ACHN (cell line): ENCODE data around the gene F2.

ENCODE experiments used
- DNase-seq: peaks from one replicate; pipeline ENCODE4 v3.0.0-alpha.2; 2015
- in situ Hi-C: cut with HindIII; loops from 2 replicates; pipeline ENCODE4 v1.10.0; 2017; ENCODE audit warnings: low sequenced_read_pairs, low pct_ligation_motif_present, low pct_unique_long_range_greater_than_20kb

F2 gene

DNA sequence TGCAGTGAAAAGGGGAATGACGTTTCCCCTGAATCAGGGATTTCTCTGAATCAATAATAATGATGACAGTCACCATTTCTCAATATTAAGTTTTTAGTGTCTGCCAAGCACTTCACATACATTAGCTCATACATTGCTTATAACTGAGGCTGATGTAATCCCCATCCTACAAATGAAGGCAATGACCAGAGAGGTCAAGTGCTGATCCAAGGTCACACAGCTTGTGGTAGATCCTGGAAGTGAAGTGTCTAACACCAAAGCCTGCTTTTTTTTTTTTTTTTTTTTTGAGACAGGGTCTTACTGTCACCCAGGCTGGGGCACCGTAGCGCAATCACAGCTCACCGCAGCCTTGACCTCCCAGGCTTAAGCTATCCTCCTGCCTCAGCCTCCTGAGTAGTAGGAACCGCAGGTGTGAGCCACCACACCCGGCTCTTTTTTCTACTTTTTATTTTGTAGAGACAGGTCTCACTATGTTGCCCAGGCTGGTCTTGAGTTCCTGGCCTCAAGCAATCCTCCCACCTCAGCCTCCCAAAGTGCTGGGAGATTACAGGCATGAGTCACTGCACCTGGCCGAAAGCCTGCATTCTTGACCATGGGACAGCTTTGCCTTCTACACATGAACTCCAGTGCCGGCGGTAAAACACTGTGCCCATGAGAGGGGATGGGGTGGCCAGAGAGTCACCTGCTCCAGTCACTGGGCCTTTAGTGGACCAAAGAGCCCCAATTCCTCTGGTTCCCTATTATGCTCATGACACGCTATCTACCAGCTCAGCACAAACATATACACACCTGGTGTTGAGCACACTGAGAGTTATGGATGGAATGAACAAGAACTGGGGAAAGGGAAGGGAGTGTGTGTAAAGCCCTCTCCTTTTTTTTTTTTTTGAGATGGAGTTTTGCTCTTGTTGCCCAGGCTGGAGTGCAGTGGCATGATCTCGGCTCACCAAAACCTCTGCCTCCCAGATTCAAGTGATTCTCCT, 36.0 kb upstream of the F2 start:
- no peak for DNase-seq
- in situ Hi-C loops, result no loop called here

DNA sequence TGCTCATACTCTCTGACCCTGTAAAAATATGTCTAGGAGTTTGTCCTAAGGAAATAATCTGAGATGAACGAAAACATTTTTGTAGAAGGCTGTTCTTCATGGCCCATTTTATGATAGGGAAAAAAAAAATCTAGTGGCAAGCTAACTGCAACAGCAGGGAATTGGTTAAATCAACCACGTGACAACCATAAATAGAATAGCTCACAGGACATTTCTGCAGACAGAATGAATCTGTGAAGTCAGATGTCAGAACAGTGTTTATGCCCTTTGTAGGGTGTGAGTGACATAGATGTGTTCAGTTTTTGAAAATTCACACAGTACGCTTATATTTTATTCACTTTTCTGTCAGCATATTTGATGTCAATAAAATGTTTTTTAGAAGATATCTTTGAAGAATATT, 34.6 kb upstream of the F2 start:
- no peak for DNase-seq
- in situ Hi-C loops, result no loop called here

DNA sequence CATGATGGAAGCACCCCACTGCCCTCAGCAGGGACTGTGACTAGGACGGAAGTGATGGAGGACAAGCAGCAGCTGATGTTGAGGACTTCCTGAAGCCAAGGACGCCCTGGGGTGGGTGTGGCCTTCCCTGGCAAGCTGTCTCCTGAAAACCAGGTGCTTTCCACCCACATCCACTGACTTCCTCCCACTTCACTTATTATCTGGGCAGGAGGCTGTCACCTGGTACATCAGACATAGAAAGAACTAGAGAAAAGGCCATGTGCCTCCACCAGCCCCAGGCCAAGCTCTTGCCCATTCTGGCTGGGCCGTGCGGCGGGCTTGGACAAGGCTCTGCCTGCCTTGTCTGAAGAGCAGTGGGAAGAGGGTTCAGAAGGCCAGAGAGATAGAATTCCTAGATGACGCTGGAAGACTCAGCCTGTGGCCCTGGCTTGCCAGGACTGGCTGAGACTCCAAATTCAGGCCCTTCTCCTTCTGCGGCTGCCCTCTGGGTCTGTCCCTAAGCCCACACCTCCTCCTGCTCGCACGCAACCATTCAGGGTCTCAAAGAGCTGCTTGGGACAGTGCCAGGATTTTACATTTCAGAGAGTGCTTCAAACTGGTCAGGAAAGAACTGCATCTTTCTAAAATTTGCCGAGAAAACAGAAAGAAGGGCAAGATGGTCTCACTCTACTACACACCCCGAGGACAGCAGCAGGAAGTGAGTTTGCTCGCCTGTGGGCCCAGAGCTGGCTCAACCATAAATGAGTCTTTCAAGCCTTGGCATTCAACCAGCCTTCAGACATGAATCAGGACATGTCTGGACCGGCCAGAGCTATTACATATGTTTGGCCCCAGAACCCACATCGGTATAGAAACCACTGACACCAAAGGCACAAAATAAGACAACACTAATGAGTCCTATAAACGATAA, 31.9 kb upstream of the F2 start:
- in situ Hi-C loops, result no loop called here
- no peak for DNase-seq

DNA sequence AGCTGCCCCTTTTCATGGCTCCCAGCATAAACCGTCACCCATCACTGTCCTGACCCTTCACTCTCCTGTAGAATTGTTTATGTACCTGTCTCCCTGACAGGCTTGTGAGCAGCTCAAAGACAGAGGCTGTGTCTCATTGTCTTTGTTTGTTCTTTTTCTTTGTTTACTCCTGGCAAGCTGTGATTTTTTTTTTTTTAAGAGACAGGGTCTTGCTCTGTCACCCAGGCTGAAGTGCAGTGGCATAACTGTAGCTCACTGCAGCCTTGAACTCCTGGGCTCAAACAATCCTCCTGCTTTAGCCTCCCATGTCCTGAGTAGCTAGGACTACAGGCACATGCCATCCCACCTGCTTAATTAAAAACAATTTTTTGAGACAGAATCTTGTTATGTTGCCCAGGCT, 28.3 kb upstream of the F2 start:
- in situ Hi-C loops, result no loop called here
- no peak for DNase-seq

DNA sequence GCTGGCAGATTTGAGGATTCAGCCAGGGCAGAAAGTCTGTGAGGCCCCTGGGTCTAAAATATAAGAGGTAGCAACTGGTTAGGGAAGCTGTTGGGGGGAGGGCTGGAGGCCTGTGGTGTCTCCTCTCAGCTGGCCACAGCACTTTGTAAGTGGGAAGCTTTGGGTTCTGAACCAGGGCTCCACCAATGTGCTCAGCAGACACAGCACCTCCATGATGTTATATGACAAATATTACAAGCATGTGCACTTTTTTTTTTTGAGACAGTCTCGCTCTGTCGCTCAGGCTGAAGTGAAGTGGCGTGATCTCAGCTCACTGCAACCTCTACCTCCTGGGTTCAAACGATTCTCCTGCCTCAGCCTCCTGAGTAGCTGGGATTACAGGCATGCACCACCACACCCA, 26.6 kb upstream of the F2 start:
- DNase-seq, result peak; percentile 79
- in situ Hi-C loops, result no loop called here

DNA sequence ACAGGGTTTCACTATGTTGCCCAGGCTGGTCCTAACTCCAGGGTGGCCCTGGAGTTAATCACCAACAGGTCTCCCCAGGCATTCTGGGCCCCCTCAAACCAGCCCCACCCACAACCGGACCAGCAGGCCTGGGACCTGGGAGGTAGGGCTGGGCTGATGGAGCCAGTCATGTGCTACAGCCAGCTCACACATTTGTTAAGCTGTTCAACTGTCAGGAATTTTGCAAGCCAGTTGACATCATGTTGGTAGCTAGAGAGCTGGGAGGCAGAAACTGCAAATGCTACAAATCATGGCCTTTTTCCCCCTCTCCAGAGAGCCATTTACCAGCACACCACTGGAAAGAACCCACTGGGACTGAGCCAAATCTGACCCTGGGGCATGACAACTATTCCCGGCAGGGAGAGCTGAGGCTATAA, 25.4 kb upstream of the F2 start:
- DNase-seq, result peak; percentile 87

DNA sequence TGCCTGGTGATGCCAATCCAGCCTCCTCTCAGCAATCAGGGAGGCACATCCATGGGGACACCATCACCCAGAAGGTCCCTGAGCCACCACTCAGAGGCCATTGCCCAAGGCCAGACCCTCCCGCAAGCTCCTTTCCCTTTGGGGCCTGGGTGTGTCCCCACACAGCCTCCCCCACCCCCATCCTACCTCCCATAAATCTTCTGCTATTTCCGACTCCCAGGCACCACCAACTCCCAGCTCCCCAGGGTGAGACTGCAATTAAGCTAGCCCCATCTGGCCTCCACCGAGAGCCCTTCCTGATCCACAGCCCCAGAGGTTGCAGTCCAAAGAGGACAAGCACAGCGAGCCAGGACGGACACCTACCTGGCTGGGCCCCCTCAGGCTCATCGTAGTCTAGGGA, 24.9 kb upstream of the F2 start:
- in situ Hi-C loops, result no loop called here
- DNase-seq, result no peak

More for the DNA sequence above, 25.4 kb upstream of the F2 start:
- in situ Hi-C loops, result no loop called here

DNA sequence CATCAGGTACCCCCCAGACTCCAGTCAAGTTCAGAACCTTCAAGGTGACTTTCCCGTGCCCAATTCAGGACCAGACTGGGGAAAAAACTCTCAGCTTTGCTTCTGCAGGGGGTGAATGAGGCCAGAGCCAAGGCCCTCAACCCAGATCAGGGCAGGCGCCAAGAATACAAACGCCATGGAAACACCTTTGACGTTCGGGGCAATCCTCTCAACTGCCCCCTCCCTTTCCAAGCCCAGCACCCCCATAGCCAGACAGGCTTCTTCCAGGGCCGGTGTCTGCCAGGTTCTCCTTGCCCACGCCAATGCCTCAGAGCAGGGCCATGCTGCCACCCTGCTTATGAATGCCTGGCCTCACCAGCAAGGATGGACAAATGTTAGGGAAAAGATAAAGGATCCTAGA, 24.4 kb upstream of the F2 start:
- in situ Hi-C loops, result no loop called here
- DNase-seq, result no peak

DNA sequence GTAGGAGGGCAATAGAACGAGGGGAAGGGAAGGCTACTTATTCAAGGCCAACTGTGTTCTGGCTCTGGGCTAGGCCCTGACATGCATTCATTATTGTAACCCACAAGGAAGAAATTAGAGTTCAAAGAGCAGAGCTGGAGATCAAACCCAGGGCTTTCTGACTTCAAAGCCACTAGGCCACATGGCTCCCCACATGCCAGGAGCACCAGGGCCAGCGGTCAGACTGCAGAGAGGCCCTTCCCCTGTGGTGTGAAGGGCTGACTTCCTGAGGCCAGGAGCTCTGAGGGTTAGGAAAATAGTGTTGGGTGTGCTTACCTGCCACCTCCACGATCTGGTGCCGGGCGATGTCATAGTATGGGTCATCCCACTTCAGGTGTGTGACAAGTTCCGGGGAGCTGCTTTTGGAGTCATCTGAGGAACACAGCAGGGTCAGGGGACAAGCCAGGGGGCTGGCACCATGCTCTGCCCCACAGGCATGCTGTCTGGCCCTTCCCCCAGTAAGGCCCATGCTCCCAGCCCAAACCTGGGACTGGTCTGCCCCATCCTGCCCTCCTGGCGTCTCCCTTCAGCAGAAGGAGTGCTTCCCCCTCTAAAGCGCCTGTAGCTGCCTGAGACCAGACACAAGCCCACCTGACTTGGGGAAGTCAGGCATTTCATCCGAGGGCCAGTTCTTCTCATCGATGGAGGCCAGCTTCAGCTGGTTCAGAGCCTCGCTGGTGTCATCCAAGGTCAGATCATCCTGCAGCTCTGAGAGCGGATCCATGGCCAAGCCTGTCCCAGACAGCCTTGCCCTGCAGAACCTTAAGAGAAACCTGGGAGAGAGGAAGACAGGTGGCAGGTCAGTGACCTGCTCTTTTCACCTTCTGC, 23.4 kb upstream of the F2 start:
- in situ Hi-C loops, result no loop called here
- DNase-seq, result no peak

DNA sequence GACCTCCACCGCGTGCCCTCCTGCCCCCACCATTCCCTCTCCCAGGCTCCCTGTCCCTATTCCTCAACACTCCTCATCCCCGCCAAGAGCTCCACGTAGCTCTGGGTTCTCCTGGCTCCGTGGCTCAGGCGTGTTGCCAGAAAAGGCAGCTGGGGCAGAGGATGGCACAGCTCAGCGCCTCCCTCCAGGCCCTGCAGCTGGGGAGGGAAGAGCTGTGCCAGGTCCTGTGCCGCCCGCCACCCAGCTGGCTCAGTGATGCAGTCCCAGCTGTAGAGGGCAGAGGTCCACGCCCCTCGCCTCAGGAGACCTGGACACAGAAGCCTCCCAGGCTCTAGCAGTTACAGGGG, 22.8 kb upstream of the F2 start:
- peak; percentile 36 for DNase-seq

DNA sequence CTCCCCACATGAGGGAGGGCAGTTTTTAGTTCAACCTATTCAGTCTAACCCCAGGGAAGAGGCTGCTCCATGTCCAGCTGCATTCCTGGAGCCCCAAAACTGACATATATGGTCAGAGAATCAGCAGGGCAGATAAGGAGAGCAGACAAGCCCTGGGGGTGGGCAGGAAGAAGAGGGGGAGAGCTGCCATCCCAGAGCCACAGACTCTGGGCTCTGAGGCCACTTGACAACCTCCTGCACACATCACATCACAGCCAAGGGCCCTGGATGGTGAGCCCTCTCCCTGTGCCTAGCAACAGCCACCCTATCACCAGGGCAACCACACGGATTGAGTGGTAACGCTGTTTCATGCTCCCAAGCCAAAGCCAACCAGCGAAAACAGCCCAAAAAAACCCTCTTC, 21.7 kb upstream of the F2 start:
- DNase-seq, result no peak
- in situ Hi-C loops, result no loop called here

More for the DNA sequence above, 22.8 kb upstream of the F2 start:
- in situ Hi-C loops, result no loop called here

DNA sequence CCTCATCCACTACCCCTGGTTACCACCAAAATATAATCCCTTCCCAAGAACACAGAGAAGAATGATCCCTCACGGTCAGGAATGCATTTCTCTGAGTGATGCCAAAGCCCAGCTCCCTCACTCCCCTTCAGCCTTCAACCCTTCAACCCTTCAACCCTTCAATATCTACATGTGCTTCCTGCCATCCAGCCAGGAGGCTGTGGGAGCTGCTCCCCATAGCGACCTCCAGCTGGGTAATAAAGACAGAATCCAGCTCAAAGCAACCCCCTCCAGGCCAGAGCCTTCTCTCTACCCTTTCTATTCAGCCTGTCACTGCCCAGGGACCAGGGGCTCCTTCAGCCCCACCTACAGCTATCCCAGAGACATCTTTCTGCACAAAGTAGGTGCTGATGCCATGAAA, 21.3 kb upstream of the F2 start:
- no peak for DNase-seq
- in situ Hi-C loops, result no loop called here

DNA sequence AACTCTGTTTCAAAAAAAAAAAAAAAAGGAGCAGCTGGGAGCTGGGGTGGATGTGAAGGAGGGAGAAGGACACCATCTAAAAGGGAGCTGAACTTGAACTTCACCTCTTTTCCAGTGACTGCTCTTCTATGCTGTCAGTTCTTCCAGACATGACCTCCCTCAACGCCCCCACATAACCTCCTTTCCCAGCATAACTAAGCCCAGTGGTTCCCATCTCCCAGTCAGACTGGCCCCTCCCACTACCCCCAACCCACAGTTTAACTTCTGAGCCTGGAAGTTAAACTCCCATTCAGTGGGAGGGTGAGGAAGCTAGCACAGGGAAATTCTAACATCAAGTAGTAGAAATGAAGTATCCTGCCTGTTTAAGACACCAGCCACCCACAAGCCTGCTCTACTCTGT, 20.4 kb upstream of the F2 start:
- in situ Hi-C loops, result no loop called here

DNA sequence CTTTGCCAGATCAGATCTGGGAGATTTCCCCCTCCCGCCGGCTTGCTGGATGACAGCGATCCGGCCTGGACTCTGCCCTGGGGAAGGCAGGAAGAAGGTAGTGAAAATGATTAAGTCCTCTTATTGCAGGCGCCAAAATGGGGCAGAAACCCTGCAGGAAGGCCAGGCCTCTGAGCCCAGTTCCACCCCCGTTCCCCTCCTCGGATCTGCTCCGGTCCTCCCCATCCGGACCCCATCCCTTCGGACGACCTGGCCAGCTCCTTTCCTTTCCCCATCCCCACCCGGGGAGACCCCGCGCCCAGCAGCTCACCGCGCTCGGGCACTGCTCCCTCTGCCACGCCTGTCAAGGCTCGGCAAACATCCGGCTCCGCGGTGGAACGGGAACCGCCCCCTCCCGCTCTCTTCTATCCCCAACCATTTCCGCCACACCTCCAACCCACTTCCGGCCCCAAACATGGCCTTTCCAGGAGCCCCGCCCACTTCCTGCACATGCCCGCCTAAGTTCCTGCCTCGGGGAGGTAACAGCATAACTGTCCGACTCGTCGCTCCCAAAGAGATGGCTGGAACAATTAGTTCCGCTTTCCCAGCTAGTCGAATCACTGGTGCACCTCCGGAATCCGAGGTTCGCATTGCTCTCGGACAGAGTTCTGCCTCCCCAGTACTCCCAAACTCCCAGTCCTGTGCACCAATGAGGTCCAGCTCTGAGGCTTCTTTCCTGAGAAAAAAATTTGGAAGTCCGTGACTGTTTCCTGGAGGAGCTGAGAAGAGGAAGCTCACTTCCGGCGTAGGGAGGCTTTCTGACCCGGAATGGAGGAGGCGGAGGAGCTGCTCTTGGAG, 18.6 kb upstream of the F2 start, which contains the start of the genes ARHGAP1 and ZNF408:
ARHGAP1 (minus strand) TSS at position 379 of the 837 bp plus-strand sequence. CDS start 4,512 bp downstream, outside the sequence.
ZNF408 (plus strand) TSS at position 791 of the 837 bp plus-strand sequence; CDS start at position 808, 17 bp downstream.
- in situ Hi-C loops, result no loop called here
- DNase-seq, result peak; percentile 97

More for the DNA sequence above, 20.4 kb upstream of the F2 start:
- DNase-seq, result no peak

DNA sequence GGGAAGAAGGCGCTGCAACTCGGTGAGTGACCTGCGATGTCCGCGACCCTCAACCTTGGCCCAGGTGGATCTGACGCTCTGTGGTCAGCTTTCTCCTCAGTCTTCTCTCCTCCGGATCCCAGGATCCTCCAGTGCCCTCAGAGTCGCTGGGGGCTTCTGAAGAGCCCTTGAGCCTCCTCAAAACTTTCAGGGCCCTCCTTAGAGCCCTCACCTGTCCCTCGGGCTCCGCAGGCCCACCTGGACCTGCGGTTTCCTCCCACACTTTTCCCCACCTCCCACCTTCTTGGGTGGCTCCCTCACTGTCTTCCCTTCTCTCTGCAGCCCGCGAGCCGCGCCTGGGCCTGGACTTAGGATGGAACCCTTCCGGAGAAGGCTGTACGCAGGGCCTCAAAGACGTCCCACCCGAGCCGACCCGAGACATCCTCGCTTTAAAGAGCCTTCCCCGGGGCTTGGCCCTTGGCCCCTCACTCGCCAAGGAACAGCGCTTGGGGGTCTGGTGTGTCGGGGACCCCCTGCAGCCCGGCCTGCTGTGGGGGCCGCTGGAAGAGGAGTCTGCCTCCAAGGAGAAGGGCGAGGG, 17.8 kb upstream of the F2 start:
- in situ Hi-C loops, result no loop called here
- DNase-seq, result no peak

DNA sequence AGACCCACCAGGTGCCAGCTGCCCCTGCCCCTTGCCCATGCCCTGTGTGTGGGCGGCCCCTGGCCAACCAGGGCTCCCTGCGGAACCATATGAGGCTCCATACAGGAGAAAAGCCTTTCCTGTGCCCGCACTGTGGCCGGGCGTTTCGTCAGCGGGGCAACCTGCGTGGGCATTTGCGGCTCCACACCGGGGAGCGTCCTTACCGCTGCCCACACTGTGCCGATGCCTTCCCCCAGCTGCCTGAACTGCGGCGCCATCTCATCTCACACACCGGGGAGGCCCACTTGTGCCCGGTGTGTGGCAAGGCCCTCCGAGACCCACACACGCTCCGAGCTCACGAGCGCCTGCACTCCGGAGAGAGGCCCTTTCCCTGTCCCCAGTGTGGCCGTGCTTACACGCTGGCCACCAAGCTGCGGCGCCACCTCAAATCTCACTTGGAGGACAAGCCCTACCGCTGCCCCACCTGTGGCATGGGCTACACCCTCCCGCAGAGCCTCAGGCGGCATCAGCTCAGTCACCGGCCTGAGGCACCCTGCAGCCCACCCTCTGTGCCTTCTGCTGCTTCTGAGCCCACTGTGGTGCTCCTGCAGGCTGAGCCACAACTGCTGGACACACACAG, 13.8 kb upstream of the F2 start:
- DNase-seq, result no peak
- in situ Hi-C loops, result no loop called here

DNA sequence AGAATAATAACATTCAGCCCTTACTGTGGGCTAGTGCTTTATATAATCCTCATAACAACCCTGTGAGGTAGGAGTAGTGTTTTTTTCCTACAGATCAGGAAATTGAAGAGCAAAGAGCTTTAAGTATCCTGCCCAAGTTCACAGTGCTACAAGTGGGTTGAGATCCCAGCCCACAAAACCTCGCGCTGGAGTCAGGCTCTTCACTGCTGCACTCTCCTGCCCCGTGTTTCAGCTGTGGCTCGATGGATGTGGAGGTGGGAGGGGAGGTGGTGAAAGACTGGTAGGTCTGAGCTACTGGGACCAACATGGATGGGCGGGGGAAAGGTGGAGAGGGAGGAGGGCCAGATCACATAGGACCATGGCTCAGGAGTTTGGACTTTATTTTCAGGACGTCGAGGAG, 12.1 kb upstream of the F2 start:
- DNase-seq, result no peak
- in situ Hi-C loops, result no loop called here
